Gastroesophageal sphincter (tissue), 3 donors: ENCODE measurements around the gene TRMU.

Experiments
- CTCF ChIP-seq, 4 experiments: fragments of 200-600 bp in 2 of 4; fragments of 450-650 bp in 2 of 4; sonication (generic) in 1 of 4; IDR thresholded peaks; one replicate each; pipeline ENCODE4 v1.5.1; 2017 to 2019; ENCODE audit warnings: antibody characterized with exemption in 4 of 4, mild to moderate bottlenecking in 2 of 4, moderate library complexity in 2 of 4
- POLR2A ChIP-seq, 2 donors: fragments of 450-650 bp; IDR thresholded peaks; one replicate each; pipeline ENCODE4 v1.6.1; 2017; ENCODE audit warnings: antibody characterized with exemption in 2 of 2, mild to moderate bottlenecking in 2 of 2, moderate library complexity in 1 of 2
- POLR2AphosphoS5 ChIP-seq: sonication (generic); formaldehyde crosslinking; IDR thresholded peaks from one replicate; pipeline ENCODE4 v1.6.1; 2017; ENCODE audit warnings: antibody characterized with exemption

GRCh38 chr22:46339956-46340355 is 4.4 kb downstream of the TRMU start:
- TF ChIP-seq CTCF (IDR thresholded peaks at IDR 0.05) (no peak), POLR2AphosphoS5 (no peak), POLR2A (IDR thresholded peaks at IDR 0.05) (no peak)
